Stimulated activated CD4-positive, alpha-beta T cell treated with anti-CD3 and anti-CD28 coated beads, Interleukin-2, amount 100 ng/mL, for 24 hours (primary cell): ENCODE results near the gene PLXNA1.

Experiments used
- DNase-seq, 2 donors: peaks; one replicate each; pipeline ENCODE4 v3.0.0-alpha.2; 2020

PLXNA1 gene

GRCh38 chr3:126968391-126969390 lies 14.2 kb upstream of the PLXNA1 start:
- no peak for DNase-seq

DNA sequence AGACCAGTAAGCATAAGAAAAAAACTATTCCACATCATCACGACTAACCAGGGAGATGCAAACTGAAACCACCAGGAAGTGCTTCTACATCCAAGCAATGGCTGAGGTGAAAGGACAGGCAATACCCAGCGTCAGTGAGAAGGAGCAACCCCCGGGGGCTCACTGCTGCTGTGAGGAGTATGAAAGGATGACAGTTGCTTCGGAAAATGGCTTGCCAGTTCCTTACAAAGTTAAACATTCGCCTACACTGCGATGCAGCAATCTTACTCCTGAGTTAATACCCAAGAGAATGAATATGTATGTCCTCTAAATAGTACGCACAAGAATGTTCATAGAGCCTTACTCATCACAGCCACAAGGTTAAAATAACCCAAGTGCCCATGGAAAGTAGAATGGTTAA lies 13.3 kb upstream of the PLXNA1 start:
- no peak for DNase-seq

GRCh38 chr3:126970101-126970500 lies 12.8 kb upstream of the PLXNA1 start:
- DNase-seq, result no peak

- DNase-seq, result no peak
Observed at GRCh38 chr3:126970921-126971320, 12.0 kb upstream of the PLXNA1 start.

- no peak for DNase-seq
Observed at GRCh38 chr3:126971891-126972351, 11.0 kb upstream of the PLXNA1 start.

DNA sequence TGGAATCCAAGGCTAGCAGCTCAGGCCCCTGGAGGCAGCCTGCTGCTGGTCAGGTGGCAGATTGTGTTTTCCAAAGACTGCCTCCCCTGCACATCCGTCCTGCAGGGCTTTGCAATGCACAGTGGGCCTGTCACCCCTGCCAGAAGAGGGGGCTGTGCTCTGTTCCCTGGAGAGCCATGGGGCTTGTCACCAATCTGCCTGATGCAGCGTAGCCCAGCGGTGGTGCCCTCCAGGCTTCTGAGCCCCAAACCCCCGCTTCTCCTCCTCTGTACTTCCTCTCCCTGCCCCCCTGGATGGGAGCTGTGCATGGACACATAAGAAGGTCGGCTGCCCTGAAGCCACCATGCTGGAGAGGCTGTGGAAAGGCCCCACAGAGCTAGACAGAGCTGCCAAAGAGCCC lies 10.0 kb upstream of the PLXNA1 start:
- no peak for DNase-seq

DNA sequence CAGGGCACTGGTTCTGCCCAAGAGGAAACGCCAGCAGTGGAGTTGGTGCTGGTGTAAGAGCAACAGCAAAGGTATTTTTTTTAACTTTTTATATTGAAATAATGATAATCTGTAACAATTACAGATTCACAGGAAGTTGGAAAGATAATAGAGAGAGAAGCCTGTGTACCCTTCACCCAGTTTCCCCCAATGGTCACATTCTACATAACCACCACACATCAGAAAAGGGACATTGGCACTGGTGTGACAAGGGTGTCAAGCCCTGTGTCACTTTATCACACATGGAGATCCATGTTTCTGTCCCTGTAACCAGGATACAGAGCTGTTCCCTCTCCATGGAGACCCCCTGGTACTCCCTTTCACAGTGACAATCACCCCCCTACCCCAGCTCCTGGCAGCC lies 9.1 kb upstream of the PLXNA1 start:
- DNase-seq, result no peak

DNA sequence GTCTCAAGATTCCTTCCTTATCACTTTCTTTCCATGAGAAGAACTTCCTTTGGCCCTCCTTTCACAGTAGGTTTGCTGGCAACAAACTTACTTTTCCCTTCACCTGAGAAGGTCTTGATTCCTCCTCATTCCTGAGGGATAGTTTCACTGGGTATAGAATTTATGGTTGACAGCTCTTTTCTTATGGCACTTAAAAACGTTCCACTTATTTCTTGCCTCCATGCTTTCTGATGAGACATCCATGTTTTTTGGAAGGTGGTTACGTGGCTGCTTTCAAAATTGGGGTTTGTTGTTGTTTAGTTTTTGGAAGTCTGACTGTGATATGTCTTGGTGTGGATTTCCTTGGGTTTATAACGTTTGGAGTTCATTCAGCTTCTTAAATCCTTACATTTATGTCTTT lies 8.2 kb upstream of the PLXNA1 start:
- DNase-seq, result no peak

GRCh38 chr3:126976906-126977305 lies 6.0 kb upstream of the PLXNA1 start:
- DNase-seq, result no peak

DNA sequence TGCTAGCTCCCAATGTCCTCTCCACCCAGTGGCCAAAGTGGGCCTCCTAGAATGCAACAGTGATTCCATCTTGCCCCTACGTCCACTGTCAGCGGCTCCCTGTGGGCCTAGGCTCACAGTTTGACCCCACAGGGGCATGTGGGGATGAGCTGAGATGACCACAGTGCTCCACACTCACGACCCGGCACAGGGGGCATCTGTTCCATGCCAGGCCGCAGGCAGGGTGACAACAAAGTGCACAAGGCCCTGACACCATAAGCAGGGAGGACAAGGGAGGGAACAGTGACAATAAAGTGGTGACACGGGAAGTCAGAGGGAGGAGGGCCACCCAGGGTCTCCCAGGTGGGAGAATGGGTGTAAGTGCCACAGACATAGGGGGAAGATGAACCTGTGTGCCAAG lies 5.1 kb upstream of the PLXNA1 start:
- no peak for DNase-seq

DNA sequence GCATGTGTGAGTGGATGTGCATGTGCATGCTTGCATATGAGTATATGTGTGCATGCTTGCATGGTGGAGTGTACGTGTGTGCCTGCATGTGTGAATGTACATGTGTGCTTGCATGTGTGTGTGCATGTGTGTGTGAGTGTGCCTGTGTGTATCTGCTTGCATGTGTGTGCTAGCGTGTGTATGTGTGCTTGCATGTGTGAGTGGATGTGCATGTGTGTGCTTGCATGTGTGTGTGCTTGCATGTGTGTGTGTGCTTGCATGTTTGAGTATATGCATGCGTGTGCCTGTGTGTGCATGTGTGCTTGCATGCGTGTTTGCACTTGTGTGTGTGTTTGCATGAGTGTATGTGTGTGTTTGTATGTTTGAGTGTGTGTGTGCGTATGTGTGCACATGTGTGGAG lies 4.6 kb upstream of the PLXNA1 start:
- DNase-seq, result no peak

DNA sequence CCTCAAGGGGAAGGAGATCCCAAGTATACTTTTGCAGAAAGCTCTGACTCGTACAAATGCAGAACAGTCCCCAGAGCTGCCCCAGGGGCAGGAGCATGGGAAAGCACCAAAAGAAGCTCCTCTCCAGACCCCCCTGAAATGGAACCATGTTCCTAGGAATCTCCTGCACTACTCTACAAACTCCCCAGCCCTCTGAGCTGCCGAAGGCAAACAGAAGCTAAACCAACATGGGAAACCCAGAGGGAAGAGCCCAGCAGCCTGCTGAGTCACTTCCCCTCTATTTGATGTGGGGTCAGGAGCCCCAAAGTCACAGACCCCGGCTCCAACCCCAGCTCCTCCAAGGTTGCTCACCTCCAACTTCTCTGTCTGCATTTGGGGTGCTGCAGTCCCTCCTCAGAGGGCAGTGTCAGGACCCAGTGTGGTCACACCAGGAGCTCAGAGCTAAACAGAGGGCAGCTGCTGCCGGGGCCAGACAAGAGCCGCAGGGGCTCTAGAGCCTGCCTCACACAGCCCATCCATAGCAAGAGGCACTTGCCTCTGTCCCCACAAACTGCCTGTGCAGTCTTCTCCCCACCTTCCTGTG lies 3.8 kb upstream of the PLXNA1 start:
- no peak for DNase-seq

DNA sequence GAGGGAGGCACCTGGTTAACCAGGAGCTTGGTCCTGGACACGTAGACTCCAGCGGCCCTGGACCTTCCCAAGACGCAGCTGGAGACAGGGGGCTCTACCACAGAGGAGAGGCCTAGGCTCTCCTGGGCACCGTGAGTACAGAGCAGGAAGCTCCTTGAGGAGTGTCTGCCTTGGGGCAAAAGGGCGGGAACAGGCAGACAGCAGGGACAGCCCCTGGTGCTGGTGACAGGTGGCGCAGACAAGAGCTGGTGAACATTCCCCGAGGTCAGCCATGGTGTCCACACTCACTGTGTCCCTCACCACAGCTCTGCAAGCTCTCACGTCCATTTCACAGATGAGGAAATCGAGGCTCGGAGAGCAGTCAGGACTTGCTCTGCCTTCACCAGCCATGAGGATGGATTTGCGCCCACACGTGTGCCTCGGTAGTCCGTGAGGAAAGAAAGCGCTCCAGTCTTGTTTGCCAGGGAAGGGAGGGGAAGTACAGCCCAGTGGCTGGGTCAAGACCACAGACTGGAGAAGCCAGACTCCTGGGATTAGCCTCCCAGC lies 2.6 kb upstream of the PLXNA1 start:
- DNase-seq, result no peak

- DNase-seq, result peak; percentile 64 to 70
Observed at GRCh38 chr3:126982126-126982470, 817 bp upstream of the PLXNA1 start.

- DNase-seq, result peak in 1 of 2 donors; percentile 9
Observed at GRCh38 chr3:126983276-126983652, 349 bp downstream of the PLXNA1 start.

GRCh38 chr3:126983653-126984390 lies 907 bp downstream of the PLXNA1 start:
- peak; percentile 47 to 55 for DNase-seq

DNA sequence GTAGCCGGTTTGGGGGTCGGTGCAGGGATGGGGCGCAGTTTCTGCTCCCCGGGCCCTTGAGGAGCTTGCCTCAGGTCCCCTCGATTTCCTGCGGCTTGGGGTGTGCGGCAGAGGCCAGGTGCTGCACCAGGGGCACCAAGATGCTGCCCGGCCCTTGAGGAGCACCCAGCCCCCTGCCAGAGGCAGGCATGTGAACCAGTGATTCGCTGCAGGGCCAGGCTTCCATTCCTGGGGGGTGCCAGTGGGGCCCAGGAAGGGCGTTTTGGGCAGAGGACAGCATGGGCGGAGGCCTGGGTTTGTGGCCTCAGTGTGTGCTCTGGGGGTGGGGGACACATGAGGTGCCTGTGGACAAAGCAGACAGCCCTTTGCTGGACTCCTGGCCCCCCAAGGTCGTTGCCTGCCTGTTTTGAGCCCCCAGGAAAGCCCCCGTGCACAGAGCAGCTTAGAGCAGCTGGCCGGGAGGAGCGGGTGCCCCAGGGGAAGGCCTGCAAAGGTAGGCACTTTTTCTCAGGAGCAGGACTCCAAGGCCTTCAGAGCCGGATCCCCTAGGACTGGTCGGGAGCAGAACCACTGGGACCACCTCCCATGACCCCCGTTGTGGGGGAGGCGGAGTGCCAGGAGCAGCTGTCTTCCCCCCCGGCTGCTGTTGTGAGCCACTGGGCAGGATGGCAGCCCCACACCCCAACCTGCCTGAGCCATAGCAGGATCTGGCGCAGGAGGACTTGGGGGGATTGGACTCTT lies 1.6 kb downstream of the PLXNA1 start:
- DNase-seq, result no peak

DNA sequence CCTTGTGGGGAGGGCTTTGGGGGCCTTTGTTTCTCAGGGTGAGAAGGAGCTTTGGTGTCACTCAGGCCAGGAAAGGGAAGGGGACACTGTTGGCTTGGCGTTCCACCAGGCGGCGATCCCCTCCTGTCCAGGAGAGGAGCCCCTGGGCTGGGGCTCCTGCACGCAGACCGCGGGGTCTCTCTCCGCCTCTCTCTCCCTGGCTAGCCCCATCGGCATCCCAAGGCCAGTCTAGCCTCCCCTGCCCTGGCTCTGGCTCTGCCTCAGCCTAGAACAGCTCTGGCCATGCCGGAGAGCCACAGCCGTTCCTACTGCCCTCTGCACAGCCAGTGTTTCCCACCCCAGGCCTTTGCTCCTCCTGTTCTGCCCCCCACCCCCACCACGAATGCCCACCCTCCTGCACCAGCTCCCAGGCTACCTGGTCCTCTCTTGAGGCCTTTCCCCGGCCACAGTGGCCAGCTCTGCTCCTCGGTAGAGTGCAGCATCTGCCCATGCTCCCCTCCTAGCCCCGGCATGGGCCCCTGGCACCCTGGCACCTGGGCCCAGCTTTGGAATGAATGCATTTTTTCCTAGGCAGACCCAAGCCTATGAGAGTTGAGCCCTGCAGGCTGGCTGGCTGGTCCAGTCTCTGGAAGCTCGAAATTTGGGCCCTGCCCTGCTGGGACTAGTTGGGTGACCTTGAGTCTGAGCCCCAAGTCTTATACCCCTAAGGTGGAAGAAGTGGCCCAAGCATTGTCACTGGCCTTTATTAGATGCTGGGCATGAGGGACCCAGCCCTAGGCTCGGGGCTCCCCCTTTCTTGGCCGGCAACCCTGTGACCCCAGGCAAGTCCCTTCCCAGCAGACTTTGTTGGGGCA lies 2.4 kb downstream of the PLXNA1 start:
- no peak for DNase-seq

DNA sequence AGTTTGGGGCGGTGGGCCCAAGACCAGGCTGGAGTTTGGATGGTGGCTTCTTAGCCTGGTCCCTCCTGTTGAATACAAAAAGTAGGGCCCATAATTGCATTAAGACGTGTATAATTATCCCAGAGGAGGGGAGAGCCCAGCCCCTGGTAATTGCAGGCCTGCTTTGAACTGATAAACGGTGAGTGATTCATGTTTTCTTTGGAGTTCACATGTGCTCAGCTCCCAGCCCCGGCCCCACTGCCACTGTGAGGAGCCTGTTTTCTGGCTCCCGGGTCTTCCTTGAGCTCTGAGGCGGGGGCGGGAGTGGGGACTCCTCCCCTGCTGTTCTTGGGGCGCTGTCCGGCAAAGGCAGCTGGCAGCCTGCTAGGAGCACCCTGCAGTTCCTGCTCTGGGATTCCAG lies 3.1 kb downstream of the PLXNA1 start:
- DNase-seq, result no peak

DNA sequence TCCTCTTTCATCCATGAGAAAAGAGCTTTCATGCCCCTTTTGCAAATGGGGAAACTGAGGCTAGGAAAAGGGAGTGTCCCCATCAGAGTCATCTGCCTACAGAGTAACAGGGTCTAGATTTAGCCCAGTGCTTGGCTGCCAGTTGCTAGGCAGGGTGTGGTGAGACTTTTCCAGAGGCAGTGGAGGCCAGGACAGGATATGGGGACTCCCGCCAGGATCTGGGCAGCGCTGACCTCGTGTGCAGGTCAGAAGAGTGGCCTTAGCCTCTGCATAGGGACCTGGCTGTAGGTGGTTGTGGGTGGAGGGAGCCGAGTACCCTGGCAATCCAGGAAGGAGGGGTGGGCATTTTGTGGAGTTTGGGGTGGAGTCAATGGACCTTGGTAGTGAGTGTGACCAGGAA lies 4.2 kb downstream of the PLXNA1 start:
- DNase-seq, result no peak

- no peak for DNase-seq
Observed at GRCh38 chr3:126987596-126987995, 4.7 kb downstream of the PLXNA1 start.
